ENCODE data around the gene YY1AP1.

GRCh38 chr1:155657463-155657862, 31.1 kb downstream of the YY1AP1 start:
- TF ChIP-seq CTCF (IDR thresholded peaks at IDR 0.05; ENCODE audit: low read depth, low read length, missing input control) (no peak), REST (IDR thresholded peaks at IDR 0.05) (no peak), MAX (IDR thresholded peaks at IDR 0.05) (no peak)

All from liver (tissue), 2 donors.